Astrocyte of the cerebellum (primary cell): ENCODE results near the gene PDZD4.

ENCODE experiments used
- DNase-seq: peaks from one replicate; pipeline ENCODE4 v3.0.0-alpha.2; 2011; ENCODE audit warnings: low read depth
- H3K4me3 ChIP-seq: 2 replicates; pipeline ENCODE4 v1.5.1; 2011; ENCODE audit warnings: mild to moderate bottlenecking, low read depth, low read length, moderate library complexity
- in situ Hi-C: cut with HindIII; loops from 2 replicates; pipeline ENCODE4 v1.10.0; 2017; ENCODE audit warnings: low sequenced_read_pairs
- TF ChIP-seq, protein P1 (sequence below): IDR thresholded peaks from 2 replicates; pipeline ENCODE4 v1.5.1; 2012; ENCODE audit warnings: low read length, low read depth, moderate library complexity, mild to moderate bottlenecking; ENCODE audit errors: missing control alignments

PDZD4 gene

DNA sequence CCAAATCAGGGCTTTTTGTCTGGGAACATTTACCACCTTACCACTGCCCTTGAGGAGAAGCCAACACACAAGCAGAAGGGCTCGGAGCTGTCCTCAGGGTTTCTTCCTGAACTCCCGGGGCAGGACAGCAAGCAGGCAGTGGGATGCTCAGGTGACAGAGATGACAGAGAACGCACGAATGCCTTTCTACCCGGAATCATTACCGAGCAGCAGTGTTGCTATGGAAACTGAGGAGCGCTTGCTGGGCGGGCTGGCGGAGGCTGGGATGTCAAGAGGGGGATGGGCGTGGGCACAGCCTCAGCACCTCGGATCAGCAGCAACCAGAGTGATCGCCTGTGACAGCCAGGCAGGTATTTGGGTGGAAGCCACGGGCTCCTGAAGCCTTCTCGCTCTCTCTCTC lies 18.1 kb downstream of the PDZD4 start:
- TF ChIP-seq, protein P1, sequence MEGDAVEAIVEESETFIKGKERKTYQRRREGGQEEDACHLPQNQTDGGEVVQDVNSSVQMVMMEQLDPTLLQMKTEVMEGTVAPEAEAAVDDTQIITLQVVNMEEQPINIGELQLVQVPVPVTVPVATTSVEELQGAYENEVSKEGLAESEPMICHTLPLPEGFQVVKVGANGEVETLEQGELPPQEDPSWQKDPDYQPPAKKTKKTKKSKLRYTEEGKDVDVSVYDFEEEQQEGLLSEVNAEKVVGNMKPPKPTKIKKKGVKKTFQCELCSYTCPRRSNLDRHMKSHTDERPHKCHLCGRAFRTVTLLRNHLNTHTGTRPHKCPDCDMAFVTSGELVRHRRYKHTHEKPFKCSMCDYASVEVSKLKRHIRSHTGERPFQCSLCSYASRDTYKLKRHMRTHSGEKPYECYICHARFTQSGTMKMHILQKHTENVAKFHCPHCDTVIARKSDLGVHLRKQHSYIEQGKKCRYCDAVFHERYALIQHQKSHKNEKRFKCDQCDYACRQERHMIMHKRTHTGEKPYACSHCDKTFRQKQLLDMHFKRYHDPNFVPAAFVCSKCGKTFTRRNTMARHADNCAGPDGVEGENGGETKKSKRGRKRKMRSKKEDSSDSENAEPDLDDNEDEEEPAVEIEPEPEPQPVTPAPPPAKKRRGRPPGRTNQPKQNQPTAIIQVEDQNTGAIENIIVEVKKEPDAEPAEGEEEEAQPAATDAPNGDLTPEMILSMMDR: no peak
- in situ Hi-C loops: no loop called here
- no peak overlapping the region for H3K4me3 ChIP-seq
- DNase-seq: no peak

DNA sequence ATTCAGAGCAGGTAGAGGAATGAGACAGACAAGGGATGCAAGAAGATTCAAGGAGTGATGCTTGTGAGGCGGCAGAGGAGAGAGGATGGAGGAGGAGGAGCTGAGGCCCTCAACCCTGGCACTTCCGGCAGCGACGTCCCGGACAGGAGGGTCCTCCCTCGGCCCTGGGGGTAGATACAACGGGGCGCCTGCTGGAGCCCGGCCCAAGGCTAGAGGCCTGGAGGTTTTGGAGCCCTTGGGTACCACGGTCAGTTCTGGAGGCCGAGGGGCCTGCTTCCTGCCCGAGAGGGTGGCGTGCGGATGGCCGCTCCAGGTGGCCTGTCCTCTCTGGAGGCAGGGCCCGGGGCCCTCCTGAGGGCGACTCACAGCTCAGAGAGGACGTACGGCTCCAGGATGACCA lies 22.4 kb downstream of the PDZD4 start:
- DNase-seq: no peak
- H3K4me3 ChIP-seq: no peak overlapping the region
- TF ChIP-seq, protein P1: no peak
- in situ Hi-C loops: no loop called here

GRCh38 chrX:153806999-153807575 lies 23.3 kb downstream of the PDZD4 start:
- H3K4me3 ChIP-seq: no peak overlapping the region
- in situ Hi-C loops: no loop called here
- TF ChIP-seq, protein P1: no peak
- DNase-seq: no peak

DNA sequence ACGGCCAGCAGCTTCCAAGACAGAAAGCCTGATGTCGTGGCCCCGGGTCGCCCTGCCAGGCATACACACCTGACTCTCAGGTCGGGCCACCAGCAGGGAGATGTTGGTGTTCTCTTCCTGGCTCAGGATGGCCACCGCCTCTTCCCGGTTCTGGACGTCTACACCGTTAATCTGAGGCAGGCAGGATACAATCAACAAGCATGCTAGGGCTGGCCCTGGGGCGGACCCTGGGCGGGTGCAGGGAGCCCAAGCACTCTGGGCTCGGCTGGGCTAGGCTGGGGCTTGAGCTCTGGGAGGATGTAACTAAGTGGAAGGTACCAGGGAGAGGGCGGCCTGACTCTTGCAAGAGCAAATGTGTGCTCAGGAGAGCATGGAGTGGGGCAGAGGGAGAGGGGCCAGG lies 24.9 kb downstream of the PDZD4 start:
- TF ChIP-seq, protein P1: no peak
- in situ Hi-C loops: no loop called here
- DNase-seq: no peak
- H3K4me3 ChIP-seq: no peak overlapping the region

GRCh38 chrX:153804621-153805020 lies 25.7 kb downstream of the PDZD4 start:
- in situ Hi-C loops: no loop called here
- H3K4me3 ChIP-seq: no peak overlapping the region
- TF ChIP-seq, protein P1: no peak
- no peak for DNase-seq

GRCh38 chrX:153804100-153804595 lies 26.2 kb downstream of the PDZD4 start:
- no peak overlapping the region for H3K4me3 ChIP-seq
- TF ChIP-seq, protein P1: no peak
- in situ Hi-C loops: no loop called here
- no peak for DNase-seq
